ENCODE data around the gene DST. TPM values are rescaled to one million over a fixed set of nuclear protein-coding genes. Genes with fewer than 3 reads are reported as not detected.

The DST gene
- total and polyA plus RNA-seq, 7 donors: 58.3 to 341 (median 109) TPM

DNA sequence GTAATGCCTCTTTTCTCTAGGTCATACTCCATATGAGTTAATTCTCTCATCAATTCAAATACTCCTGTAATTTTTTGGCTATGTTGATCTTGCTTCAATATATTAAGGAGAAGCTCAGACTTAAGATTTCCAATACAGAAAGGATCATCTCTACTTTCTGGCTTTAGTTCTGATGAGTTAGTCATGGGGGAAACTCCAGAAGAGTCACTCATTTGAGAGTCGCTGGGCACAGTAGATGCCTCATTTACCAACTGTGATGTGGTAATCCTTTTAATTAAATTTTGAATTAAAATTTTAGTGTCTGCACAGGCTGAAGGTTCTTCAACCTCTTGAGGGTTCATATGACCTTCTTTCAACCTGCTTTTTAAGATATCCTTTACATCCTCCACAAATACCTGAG, 38.5 kb downstream of the DST start:
- TF ChIP-seq, protein P1, sequence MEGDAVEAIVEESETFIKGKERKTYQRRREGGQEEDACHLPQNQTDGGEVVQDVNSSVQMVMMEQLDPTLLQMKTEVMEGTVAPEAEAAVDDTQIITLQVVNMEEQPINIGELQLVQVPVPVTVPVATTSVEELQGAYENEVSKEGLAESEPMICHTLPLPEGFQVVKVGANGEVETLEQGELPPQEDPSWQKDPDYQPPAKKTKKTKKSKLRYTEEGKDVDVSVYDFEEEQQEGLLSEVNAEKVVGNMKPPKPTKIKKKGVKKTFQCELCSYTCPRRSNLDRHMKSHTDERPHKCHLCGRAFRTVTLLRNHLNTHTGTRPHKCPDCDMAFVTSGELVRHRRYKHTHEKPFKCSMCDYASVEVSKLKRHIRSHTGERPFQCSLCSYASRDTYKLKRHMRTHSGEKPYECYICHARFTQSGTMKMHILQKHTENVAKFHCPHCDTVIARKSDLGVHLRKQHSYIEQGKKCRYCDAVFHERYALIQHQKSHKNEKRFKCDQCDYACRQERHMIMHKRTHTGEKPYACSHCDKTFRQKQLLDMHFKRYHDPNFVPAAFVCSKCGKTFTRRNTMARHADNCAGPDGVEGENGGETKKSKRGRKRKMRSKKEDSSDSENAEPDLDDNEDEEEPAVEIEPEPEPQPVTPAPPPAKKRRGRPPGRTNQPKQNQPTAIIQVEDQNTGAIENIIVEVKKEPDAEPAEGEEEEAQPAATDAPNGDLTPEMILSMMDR (IDR thresholded peaks at IDR 0.05): no peak
- Histone ChIP-seq H3K9me3 (no peaks in the 10 kb centered on the region), H3K27me3 (ENCODE audit: insufficient read depth in 3 of 3, low read length in 2 of 3) (no peaks in the 10 kb centered on the region), H3K27ac (no peak overlapping the region), H3K36me3 (ENCODE audit: insufficient read depth in 1 of 2, low read depth in 1 of 2) (peaks cover 8 to 99% of the 10 kb centered on the region in 2 donors), H3K4me3 (no peak overlapping the region), H3K4me1 (no peaks in the 10 kb centered on the region)
- intact Hi-C loops (cut with DNase I): no loop called here
- WGBS, 3 donors: 89 to 91% (median 89%) methylated on average over 1 of the region's 1 CpG
- no peak for DNase-seq
- no peak for ATAC-seq

DNA sequence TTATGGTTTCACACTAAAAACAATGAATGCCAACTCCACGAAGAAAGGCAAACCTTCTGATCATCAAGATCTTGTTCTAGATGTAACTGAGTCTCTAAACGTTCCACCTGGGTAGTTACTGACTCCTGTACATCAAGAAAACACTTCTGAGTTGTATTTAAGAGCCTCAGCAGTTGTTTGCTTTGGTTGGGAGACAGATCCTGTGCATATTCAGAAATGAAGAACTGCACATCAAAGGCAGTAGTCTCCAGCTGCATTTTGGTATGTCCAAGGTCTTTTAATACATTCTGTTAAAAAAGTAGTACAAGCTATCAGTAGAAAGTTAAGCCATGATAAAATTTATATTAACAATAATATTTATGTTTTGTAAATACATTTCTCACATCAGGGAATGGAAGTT, 41.3 kb downstream of the DST start:
- Histone ChIP-seq H3K27ac (no peak overlapping the region), H3K4me3 (no peak overlapping the region), H3K9me3 (no peaks in the 10 kb centered on the region), H3K36me3 (ENCODE audit: insufficient read depth in 1 of 2, low read depth in 1 of 2) (peaks cover 4 to 99% of the 10 kb centered on the region in 2 donors), H3K27me3 (ENCODE audit: insufficient read depth in 3 of 3, low read length in 2 of 3) (no peaks in the 10 kb centered on the region), H3K4me1 (no peaks in the 10 kb centered on the region)
- WGBS, 3 donors: 67 to 85% (median 75%) methylated on average over 2 of the region's 2 CpGs
- intact Hi-C loops (cut with DNase I): no loop called here
- DNase-seq: no peak
- ATAC-seq: no peak
- TF ChIP-seq, protein P1 (IDR thresholded peaks at IDR 0.05): no peak

DNA sequence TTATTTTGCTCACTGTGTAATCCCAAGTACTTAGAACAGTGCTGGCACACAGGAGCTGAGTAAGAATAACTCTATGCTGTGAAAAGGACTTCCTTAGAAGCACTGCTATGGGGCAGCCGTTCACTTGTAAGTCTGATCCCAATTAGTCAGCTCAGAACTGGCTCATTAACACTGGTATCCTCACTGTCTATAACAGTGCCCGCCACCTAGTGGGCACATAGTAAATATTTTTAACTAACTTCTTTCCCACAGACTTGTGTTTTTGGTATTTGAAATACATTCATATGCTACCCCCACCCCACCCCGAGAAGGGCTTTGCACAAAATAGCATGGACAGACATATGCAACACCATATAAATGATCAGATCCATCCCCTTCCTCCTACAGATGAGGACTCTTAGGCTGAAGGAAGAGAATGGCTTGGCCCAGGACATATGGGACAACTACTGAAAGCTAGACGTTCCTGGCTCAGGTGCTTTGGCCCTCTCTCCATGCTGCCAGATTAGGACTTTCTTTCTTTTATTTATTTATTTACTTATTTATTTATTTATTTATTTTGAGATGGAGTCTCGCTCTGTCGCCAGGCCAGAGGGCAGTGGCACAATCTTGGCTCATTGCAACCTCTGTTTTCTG, 47.1 kb downstream of the DST start:
- 48 to 60% (median 54%) methylated on average over 6 of the region's 6 CpGs for WGBS, 3 donors
- Histone ChIP-seq H3K4me3 (no peak overlapping the region), H3K36me3 (ENCODE audit: insufficient read depth in 1 of 2, low read depth in 1 of 2) (peaks cover 7 to 100% of the 10 kb centered on the region in 2 donors), H3K9me3 (no peaks in the 10 kb centered on the region), H3K27ac (no peak overlapping the region), H3K4me1 (no peaks in the 10 kb centered on the region), H3K27me3 (ENCODE audit: insufficient read depth in 3 of 3, low read length in 2 of 3) (no peaks in the 10 kb centered on the region)
- DNase-seq (no peak), ATAC-seq (peak in 3 of 4 donors; percentile 57 to 76 (median 65))
- intact Hi-C loops (cut with DNase I): loop anchor here (2.0 to 5.0 kb wide), 3 partner anchors 37 to 237 kb away; no protein-coding TSS in a partner anchor
- TF ChIP-seq, protein P1 (IDR thresholded peaks at IDR 0.05): peak; percentile 54

DNA sequence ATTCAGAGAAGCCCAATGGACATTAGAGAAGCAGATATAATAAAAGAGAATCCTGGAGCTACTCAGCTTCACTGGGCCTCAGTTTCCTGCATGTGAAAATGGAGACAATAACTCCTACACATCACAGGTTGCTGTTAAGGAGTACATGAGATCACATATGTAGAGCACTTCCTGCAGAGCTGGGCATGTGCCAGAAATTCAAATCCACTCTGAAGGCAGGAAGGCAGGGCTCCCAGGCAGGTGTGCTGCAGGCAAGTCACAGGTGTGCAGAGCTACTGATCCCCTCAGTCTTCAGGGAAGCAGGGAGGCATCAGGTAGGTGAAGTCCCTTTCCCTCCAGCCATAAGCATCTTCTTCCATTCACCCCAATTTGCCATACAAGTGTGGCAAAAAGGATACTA, 48.0 kb downstream of the DST start:
- H3K27ac ChIP-seq: no peak overlapping the region
- intact Hi-C loops (cut with DNase I): loop anchor here (2.0 to 5.0 kb wide), 3 partner anchors 38 to 236 kb away; no protein-coding TSS in a partner anchor
- H3K9me3 ChIP-seq: no peaks in the 10 kb centered on the region
- no peak overlapping the region for H3K4me3 ChIP-seq
- no peaks in the 10 kb centered on the region for H3K4me1 ChIP-seq
- TF ChIP-seq, protein P1 (IDR thresholded peaks at IDR 0.05): no peak
- peak in 1 of 4 donors; percentile 30 for ATAC-seq
- no peaks in the 10 kb centered on the region for H3K27me3 ChIP-seq (ENCODE audit: insufficient read depth in 3 of 3, low read length in 2 of 3)
- DNase-seq: no peak
- peaks cover 8 to 100% of the 10 kb centered on the region in 2 donors for H3K36me3 ChIP-seq (ENCODE audit: insufficient read depth in 1 of 2, low read depth in 1 of 2)
